B cell (primary cell): Measurements from ENCODE around the gene SPIB.

Experiments
- EZH2 ChIP-seq: IDR thresholded peaks from 2 replicates; pipeline ENCODE4 v1.6.1; 2012; ENCODE audit warnings: borderline replicate concordance, low read depth, mild to moderate bottlenecking, moderate library complexity, low read length; ENCODE audit not compliant: insufficient read depth, poor library complexity, severe bottlenecking
- TF ChIP-seq, protein P1 (sequence below): fragments of 200-600 bp; IDR thresholded peaks from one replicate; pipeline ENCODE4 v1.8.0; 2022; ENCODE audit warnings: antibody characterized with exemption, mild to moderate bottlenecking

DNA sequence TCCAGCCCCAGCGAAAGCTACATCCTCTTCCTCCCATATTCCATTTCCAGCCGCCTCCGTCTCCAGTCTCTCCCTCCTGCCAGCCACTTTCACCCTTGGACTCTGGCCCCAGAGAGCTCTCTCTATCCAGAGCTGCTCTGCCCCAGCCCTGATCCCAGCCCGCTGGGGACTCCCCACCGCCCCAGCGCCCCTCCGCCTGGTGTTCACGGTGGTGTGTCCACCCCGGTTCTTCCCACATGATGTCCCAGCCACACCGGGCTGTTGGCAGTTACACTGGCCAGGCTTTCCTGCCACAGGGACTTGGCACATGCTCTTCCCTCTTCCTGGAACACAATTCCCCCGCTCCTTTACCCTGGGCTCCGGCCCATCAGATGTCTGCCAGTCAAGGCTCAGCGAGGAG, 46.3 kb downstream of the SPIB start:
- TF ChIP-seq, protein P1, sequence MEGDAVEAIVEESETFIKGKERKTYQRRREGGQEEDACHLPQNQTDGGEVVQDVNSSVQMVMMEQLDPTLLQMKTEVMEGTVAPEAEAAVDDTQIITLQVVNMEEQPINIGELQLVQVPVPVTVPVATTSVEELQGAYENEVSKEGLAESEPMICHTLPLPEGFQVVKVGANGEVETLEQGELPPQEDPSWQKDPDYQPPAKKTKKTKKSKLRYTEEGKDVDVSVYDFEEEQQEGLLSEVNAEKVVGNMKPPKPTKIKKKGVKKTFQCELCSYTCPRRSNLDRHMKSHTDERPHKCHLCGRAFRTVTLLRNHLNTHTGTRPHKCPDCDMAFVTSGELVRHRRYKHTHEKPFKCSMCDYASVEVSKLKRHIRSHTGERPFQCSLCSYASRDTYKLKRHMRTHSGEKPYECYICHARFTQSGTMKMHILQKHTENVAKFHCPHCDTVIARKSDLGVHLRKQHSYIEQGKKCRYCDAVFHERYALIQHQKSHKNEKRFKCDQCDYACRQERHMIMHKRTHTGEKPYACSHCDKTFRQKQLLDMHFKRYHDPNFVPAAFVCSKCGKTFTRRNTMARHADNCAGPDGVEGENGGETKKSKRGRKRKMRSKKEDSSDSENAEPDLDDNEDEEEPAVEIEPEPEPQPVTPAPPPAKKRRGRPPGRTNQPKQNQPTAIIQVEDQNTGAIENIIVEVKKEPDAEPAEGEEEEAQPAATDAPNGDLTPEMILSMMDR = no peak
- TF ChIP-seq EZH2 = no peak
